HCT116 (cell line): ENCODE measurements around the gene SPACA6. TPM values are rescaled to one million over a fixed set of nuclear protein-coding genes. Genes with fewer than 3 reads are reported as not detected.

Experiments used
- ATAC-seq: fragments of 200-7000 bp; cut with Tn5 transposase; 2 replicates; pipeline ENCODE4 v1.9.1; 2020; ENCODE audit warnings: mild to moderate bottlenecking, moderate library complexity
- BruUV-seq: library from RNA; stranded (reverse); fragments of 400-500 nt; replicated peaks from 2 replicates; lab custom pipeline; 2021; lab: Mats Ljungman, UMichigan
- CTCF ChIA-PET: fragments of 300-600 bp; sonication (Branson Sonifier 250); formaldehyde crosslinking; loops from one replicate; lab custom pipeline; 2021; ENCODE audit warnings: antibody characterized with exemption; lab: Charles Lee
- POLR2A ChIA-PET: fragments of 300-600, 350-600 bp; sonication (Branson Sonifier 250); formaldehyde crosslinking; loops from one replicate; lab custom pipeline; 2021; ENCODE audit warnings: antibody characterized with exemption; lab: Charles Lee
- RAD21 ChIA-PET, 2 experiments: fragments of 300-600 bp; sonication (Branson Sonifier 250); formaldehyde crosslinking; loops; one replicate each; lab custom pipeline; 2023; ENCODE audit warnings: low total read pairs in 2 of 2; ENCODE audit not compliant: uncharacterized antibody in 2 of 2, unreplicated experiment in 2 of 2, low non-redundant PET in 1 of 2; lab: Charles Lee
- DNase-seq: peaks from one replicate; pipeline ENCODE4 v3.0.0-alpha.2; 2010; ENCODE audit warnings: low read depth, low spot score
- H2AFZ ChIP-seq: fragments of 200-600 bp; shearing (Covaris generic), sonication (generic); 2 replicates; pipeline ENCODE4 v1.6.1; 2017; ENCODE audit warnings: low read depth, mixed run types, mixed read lengths, antibody characterized with exemption, low read length; ENCODE audit not compliant: poor library complexity, severe bottlenecking
- H3K27ac ChIP-seq: 2 replicates; pipeline ENCODE4 v1.5.1; 2012; ENCODE audit warnings: low read depth, low read length
- H3K27me3 ChIP-seq: fragments of 200-600 bp; sonication (generic); 2 replicates; pipeline ENCODE4 v1.6.1; 2016; ENCODE audit warnings: mixed run types, low read length, mixed read lengths; ENCODE audit not compliant: insufficient read depth
- H3K36me3 ChIP-seq, 2 experiments: fragments of 200-500 bp in 1 of 2; fragments of 200-600 bp in 1 of 2; sonication (Bioruptor generic) in 1 of 2; sonication (generic) in 1 of 2; 2 replicates each; pipeline versions ENCODE4 v1.5.1 to v1.6.1; 2014 to 2016; ENCODE audit warnings: low read length in 2 of 2, inconsistent platforms in 1 of 2, mixed read lengths in 1 of 2, mixed run types in 1 of 2; ENCODE audit not compliant: insufficient read depth in 2 of 2, control insufficient read depth in 1 of 2
- H3K4me1 ChIP-seq, 2 experiments: fragments of 200-600 bp in 1 of 2; sonication (generic) in 1 of 2; 2 replicates each; pipeline versions ENCODE4 v1.5.1 to v1.6.1; 2012 to 2017; ENCODE audit warnings: low read length in 2 of 2, inconsistent platforms in 1 of 2, mild to moderate bottlenecking in 1 of 2, mixed read lengths in 1 of 2, mixed run types in 1 of 2, moderate library complexity in 1 of 2; ENCODE audit not compliant: insufficient read depth in 2 of 2, control insufficient read depth in 1 of 2
- H3K4me2 ChIP-seq: fragments of 200-600 bp; sonication (generic); 2 replicates; pipeline ENCODE4 v1.6.1; 2017; ENCODE audit warnings: mixed run types, low read length, mixed read lengths
- H3K4me3 ChIP-seq, 2 experiments: fragments of 200-600 bp in 1 of 2; sonication (generic) in 1 of 2; replicated peaks in 1 of 2; 2 replicates each; pipeline ENCODE4 v1.5.1; 2011 to 2016; ENCODE audit warnings: low read length in 2 of 2, control low read depth in 1 of 2, low read depth in 1 of 2, mild to moderate bottlenecking in 1 of 2, mixed read lengths in 1 of 2, mixed run types in 1 of 2
- H3K79me2 ChIP-seq: fragments of 200-600 bp; sonication (generic); 2 replicates; pipeline ENCODE4 v1.6.1; 2017; ENCODE audit warnings: mild to moderate bottlenecking, mixed run types, low read length, moderate library complexity, mixed read lengths; ENCODE audit not compliant: insufficient read depth
- H3K9ac ChIP-seq: fragments of 200-600 bp; sonication (generic); 2 replicates; pipeline ENCODE4 v1.6.1; 2016; ENCODE audit warnings: low read length, mixed read lengths
- H3K9me2 ChIP-seq: fragments of 200-600 bp; sonication (generic), shearing (Covaris generic); 2 replicates; pipeline ENCODE4 v1.6.1; 2017; ENCODE audit warnings: mixed run types, mild to moderate bottlenecking, moderate library complexity; ENCODE audit not compliant: insufficient read depth
- H3K9me3 ChIP-seq, 2 experiments: fragments of 200-500 bp in 1 of 2; fragments of 200-600 bp in 1 of 2; sonication (Bioruptor generic) in 1 of 2; sonication (generic) in 1 of 2; 2 replicates each; pipeline ENCODE4 v1.6.1; 2014 to 2017; ENCODE audit warnings: low read length in 2 of 2, mixed read lengths in 2 of 2, inconsistent platforms in 1 of 2, low read depth in 1 of 2, mild to moderate bottlenecking in 1 of 2, mixed run types in 1 of 2, moderate library complexity in 1 of 2; ENCODE audit not compliant: control insufficient read depth in 1 of 2, insufficient read depth in 1 of 2
- H4K20me1 ChIP-seq: fragments of 200-600 bp; sonication (generic), shearing (Covaris generic); 2 replicates; pipeline ENCODE4 v1.6.1; 2017; ENCODE audit warnings: mixed run types, mild to moderate bottlenecking, moderate library complexity; ENCODE audit not compliant: insufficient read depth
- CBX3 ChIP-seq: IDR thresholded peaks from 2 replicates; pipeline ENCODE4 v1.6.1; 2012; ENCODE audit warnings: low read depth
- CEBPB ChIP-seq: IDR thresholded peaks from 2 replicates; pipeline ENCODE4 v1.6.1; 2012; ENCODE audit warnings: low read depth
- CTCF ChIP-seq, 3 experiments: fragments of 200-600 bp in 1 of 3; sonication (generic) in 1 of 3; IDR thresholded peaks in 2 of 3; conservative IDR thresholded peaks in 1 of 3; 2 replicates each; pipeline ENCODE4 v1.5.1; 2012 to 2017; ENCODE audit warnings: low read depth in 2 of 3, low read length in 2 of 3, antibody characterized with exemption in 1 of 3, borderline replicate concordance in 1 of 3, control low read depth in 1 of 3, mild to moderate bottlenecking in 1 of 3, mixed read lengths in 1 of 3, mixed run types in 1 of 3, moderate library complexity in 1 of 3; ENCODE audit not compliant: insufficient read depth in 1 of 3
- ELF1 ChIP-seq: IDR thresholded peaks from 2 replicates; pipeline ENCODE4 v1.6.1; 2012; ENCODE audit warnings: low read depth, borderline replicate concordance
- EZH2 ChIP-seq: fragments of 200-600 bp; sonication (generic); IDR thresholded peaks from 2 replicates; pipeline ENCODE4 v1.6.1; 2017; ENCODE audit warnings: antibody characterized with exemption, mixed run types
- EZH2phosphoT487 ChIP-seq: fragments of 200-600 bp; IDR thresholded peaks from 2 replicates; pipeline ENCODE4 v1.6.1; 2018; ENCODE audit warnings: antibody characterized with exemption, borderline replicate concordance
- FOSL1 ChIP-seq: IDR thresholded peaks from 2 replicates; pipeline ENCODE4 v1.6.1; 2012; ENCODE audit warnings: low read depth
- JUND ChIP-seq: IDR thresholded peaks from 2 replicates; pipeline ENCODE4 v1.6.1; 2012
- POLR2A ChIP-seq: IDR thresholded peaks from 2 replicates; pipeline ENCODE4 v1.7.0; 2011; ENCODE audit warnings: borderline replicate concordance; ENCODE audit not compliant: insufficient read depth, insufficient read length; ENCODE audit errors: extremely low read depth
- SIN3A ChIP-seq: IDR thresholded peaks from 2 replicates; pipeline ENCODE4 v1.6.1; 2012; ENCODE audit warnings: low read depth
- SP1 ChIP-seq: IDR thresholded peaks from 2 replicates; pipeline ENCODE4 v1.6.1; 2012; ENCODE audit warnings: low read depth
- SRF ChIP-seq: IDR thresholded peaks from 2 replicates; pipeline ENCODE4 v1.6.1; 2012; ENCODE audit warnings: low read depth
- YY1 ChIP-seq: IDR thresholded peaks from 2 replicates; pipeline ENCODE4 v1.6.1; 2011; ENCODE audit warnings: low read length, low read depth, moderate library complexity, mild to moderate bottlenecking; ENCODE audit not compliant: insufficient replicate concordance; ENCODE audit errors: extremely low read depth
- ZBTB33 ChIP-seq: IDR thresholded peaks from 2 replicates; pipeline ENCODE4 v1.6.1; 2011; ENCODE audit warnings: mild to moderate bottlenecking, low read length, moderate library complexity; ENCODE audit not compliant: insufficient replicate concordance; ENCODE audit errors: extremely low read depth
- ZFX ChIP-seq: fragments of 450-650 bp; IDR thresholded peaks from 2 replicates; pipeline ENCODE4 v1.6.1; 2017
- ZNF274 ChIP-seq: fragments of 200-500 bp; sonication (Bioruptor generic); IDR thresholded peaks from 2 replicates; pipeline ENCODE4 v1.6.1; 2014; ENCODE audit warnings: mild to moderate bottlenecking, low read depth, low read length, inconsistent platforms
- intact Hi-C: fragments of 100-400 bp; cut with micrococcal nuclease; formaldehyde crosslinking; loops from 2 replicates; pipeline ENCODE4 v1.10.0; 2022
- total RNA-seq: library from RNA; stranded (reverse); gene quantifications from one replicate; pipeline ENCODE4 v1.2.1, GENCODE V29; 2021; ENCODE audit not compliant: unreplicated experiment
- TF ChIP-seq, protein P1 (sequence below): IDR thresholded peaks from 2 replicates; pipeline ENCODE4 v1.6.1; 2012
- TF ChIP-seq, protein P2 (sequence below): IDR thresholded peaks from 2 replicates; pipeline ENCODE4 v1.6.1; 2012

The SPACA6 gene
- total RNA-seq, 1 experiment from 2014 or later = 13.9 TPM

DNA sequence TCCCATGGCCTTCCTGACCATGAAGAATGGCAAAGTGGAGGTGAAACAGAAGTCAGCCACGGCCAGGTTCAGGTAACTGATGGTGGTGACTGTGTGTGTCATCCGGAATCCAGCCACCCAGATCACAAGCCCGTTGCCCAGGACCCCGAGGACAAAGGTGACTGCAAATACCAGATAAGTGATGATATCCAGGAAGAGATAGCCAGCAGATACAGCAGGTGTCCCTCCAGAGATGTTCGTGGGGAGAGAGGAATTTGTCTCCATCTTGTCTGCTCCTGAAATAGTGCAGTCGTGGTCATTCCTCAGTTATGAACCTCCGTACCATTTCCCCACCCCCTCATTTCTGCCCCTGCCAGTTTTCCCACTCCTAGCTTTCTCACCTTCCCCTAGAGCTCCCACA is 53.6 kb downstream of the SPACA6 start:
- H3K4me2 ChIP-seq = no peak overlapping the region
- H3K4me1 ChIP-seq = peaks cover 3 to 5% of the 10 kb centered on the region in 2 experiments; a peak in 3 of 4 replicates
- no peak overlapping the region for H3K9ac ChIP-seq
- H3K27ac ChIP-seq = no peak overlapping the region
- no peaks in the 10 kb centered on the region for H3K27me3 ChIP-seq
- H3K9me2 ChIP-seq = no peaks in the 10 kb centered on the region
- H3K79me2 ChIP-seq = no peaks in the 10 kb centered on the region
- CTCF ChIA-PET = no interaction called here
- H4K20me1 ChIP-seq = no peaks in the 10 kb centered on the region
- H3K36me3 ChIP-seq = no peaks in the 10 kb centered on the region
- RAD21 ChIA-PET = no interaction called here
- no peak overlapping the region for H3K4me3 ChIP-seq
- POLR2A ChIA-PET = no interaction called here
- no peak overlapping the region for H2AFZ ChIP-seq
- no peak for DNase-seq
- ATAC-seq = no peak
- BruUV-seq = no TSS peak
- no peaks in the 10 kb centered on the region for H3K9me3 ChIP-seq
- intact Hi-C loops = no loop called here
- TF ChIP-seq, protein P1, sequence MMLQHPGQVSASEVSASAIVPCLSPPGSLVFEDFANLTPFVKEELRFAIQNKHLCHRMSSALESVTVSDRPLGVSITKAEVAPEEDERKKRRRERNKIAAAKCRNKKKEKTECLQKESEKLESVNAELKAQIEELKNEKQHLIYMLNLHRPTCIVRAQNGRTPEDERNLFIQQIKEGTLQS = no peak

- ChIA-PET POLR2A (no interaction called here), RAD21 (no interaction called here), CTCF (no interaction called here)
- ATAC-seq (no peak), DNase-seq (no peak)
- Histone ChIP-seq H4K20me1 (no peaks in the 10 kb centered on the region), H3K9me3 (no peaks in the 10 kb centered on the region), H3K36me3 (no peaks in the 10 kb centered on the region), H3K4me2 (no peak overlapping the region), H3K4me1 (peaks cover 7 to 8% of the 10 kb centered on the region in 2 experiments; a peak in 3 of 4 replicates), H3K27me3 (no peaks in the 10 kb centered on the region), H3K27ac (no peak overlapping the region), H3K4me3 (no peak overlapping the region), H3K79me2 (no peaks in the 10 kb centered on the region), H3K9ac (no peak overlapping the region), H2AFZ (no peak overlapping the region), H3K9me2 (no peaks in the 10 kb centered on the region)
- intact Hi-C loops = no loop called here
- no TSS peak for BruUV-seq
- TF ChIP-seq ELF1 = no peak
- no peak for TF ChIP-seq CEBPB
- no peak for TF ChIP-seq SP1
- no peak for TF ChIP-seq CTCF (IDR thresholded peaks at IDR 0.05 in 2 of 3, conservative IDR thresholded peaks at IDR 0.05 in 1 of 3; ENCODE audit: borderline replicate concordance in 1 of 3, insufficient read depth in 1 of 3, low read depth in 2 of 3, low read length in 2 of 3)
- no peak for TF ChIP-seq SRF
- TF ChIP-seq SIN3A = no peak
- no peak for TF ChIP-seq ZFX
- no peak for TF ChIP-seq POLR2A
- no peak for TF ChIP-seq EZH2phosphoT487
- TF ChIP-seq EZH2 = no peak
- no peak for TF ChIP-seq FOSL1
- no peak for TF ChIP-seq YY1
- TF ChIP-seq, protein P2, sequence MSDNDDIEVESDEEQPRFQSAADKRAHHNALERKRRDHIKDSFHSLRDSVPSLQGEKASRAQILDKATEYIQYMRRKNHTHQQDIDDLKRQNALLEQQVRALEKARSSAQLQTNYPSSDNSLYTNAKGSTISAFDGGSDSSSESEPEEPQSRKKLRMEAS = no peak
- no peak for TF ChIP-seq JUND
- no peak for TF ChIP-seq ZNF274
- TF ChIP-seq CBX3 = no peak
- TF ChIP-seq ZBTB33 = no peak
Observed at GRCh38 chr19:51749979-51750378, 56.8 kb downstream of the SPACA6 start.
